A549 (cell line): ENCODE measurements around the gene AMIGO2. TPM values are rescaled to one million over a fixed set of nuclear protein-coding genes. Genes with fewer than 3 reads are reported as not detected.
A peak's percentile ranks its signal among the peaks of the same experiment; 100 is the strongest.

Experiments
- ATAC-seq, 2 experiments: fragments of 200-7000 bp in 1 of 2; fragments of >200 bp in 1 of 2; cut with Nextera tagmentation in 1 of 2; cut with Tn5 transposase in 1 of 2; 3 replicates each; pipeline versions ENCODE4 v1.8.0 to v1.9.1; 2018 to 2020; ENCODE audit warnings: mild to moderate bottlenecking in 1 of 2, moderate library complexity in 1 of 2
- CTCF ChIA-PET: fragments of 300-600 bp; sonication (Branson Sonifier 250); formaldehyde crosslinking; extraction: SDS; loops from one replicate; lab custom pipeline; 2021; ENCODE audit warnings: antibody characterized with exemption, inconsistent platforms; lab: Yijun Ruan, JAX
- POLR2A ChIA-PET: fragments of 350-600 bp; formaldehyde crosslinking; extraction: SDS; loops from one replicate; lab custom pipeline; 2021; ENCODE audit warnings: antibody characterized with exemption, inconsistent platforms; lab: Yijun Ruan, JAX
- DNase-seq, 2 experiments: peaks; one replicate each; pipeline versions ENCODE4 v3.0.0 to v3.0.0-alpha.2; 2011 to 2016; ENCODE audit warnings: low read depth in 1 of 2, low spot score in 1 of 2
- FAIRE-seq: peaks from 2 replicates; lab custom pipeline; 2011; peaks lifted over from hg19 to GRCh38; lab: Jason Lieb, UNC
- H3K27ac ChIP-seq, 2 experiments: fragments of >200 bp; sonication (Bioruptor Twin); formaldehyde crosslinking; 3 replicates each; pipeline ENCODE4 v1.5.1; 2016 to 2017
- H3K4me1 ChIP-seq: fragments of >200 bp; sonication (Bioruptor Twin); formaldehyde crosslinking; 3 replicates; pipeline ENCODE4 v1.6.1; 2016
- H3K4me2 ChIP-seq: fragments of >200 bp; sonication (Bioruptor Twin); formaldehyde crosslinking; 3 replicates; pipeline ENCODE4 v1.6.1; 2016
- H3K4me3 ChIP-seq: fragments of >200 bp; sonication (Bioruptor Twin); formaldehyde crosslinking; 3 replicates; pipeline ENCODE4 v1.5.1; 2016
- H3K9me3 ChIP-seq: fragments of >200 bp; sonication (Bioruptor Twin); formaldehyde crosslinking; 3 replicates; pipeline ENCODE4 v1.6.1; 2016
- ATOH8 ChIP-seq: fragments of 250-450 bp; sonication (Bioruptor Pico); IDR thresholded peaks from 2 replicates; pipeline ENCODE4 v1.5.0; 2020; ENCODE audit warnings: low read depth, mild to moderate bottlenecking, moderate library complexity
- BHLHE40 ChIP-seq: IDR thresholded peaks from 2 replicates; pipeline ENCODE4 v1.6.1; 2012; ENCODE audit warnings: low read depth, low read length, inconsistent platforms
- CEBPB ChIP-seq, 2 experiments: fragments of >200 bp in 1 of 2; sonication (Bioruptor Twin) in 1 of 2; formaldehyde crosslinking in 1 of 2; IDR thresholded peaks; 2 replicates each; pipeline ENCODE4 v1.6.1; 2012 to 2016
- E2F6 ChIP-seq: IDR thresholded peaks from 2 replicates; pipeline ENCODE4 v1.6.1; 2012; ENCODE audit warnings: low read depth, borderline replicate concordance
- EHF ChIP-seq: fragments of 250-450 bp; sonication (Bioruptor Pico); IDR thresholded peaks from 2 replicates; pipeline ENCODE4 v1.5.0; 2020; ENCODE audit warnings: mild to moderate bottlenecking
- EP300 ChIP-seq, 2 experiments: fragments of >200 bp; sonication (Bioruptor Twin); formaldehyde crosslinking; IDR thresholded peaks; 2 replicates in 1 of 2; 3 replicates in 1 of 2; pipeline ENCODE4 v1.6.1; 2016 to 2017
- FOSL2 ChIP-seq, 2 experiments: fragments of 450-650 bp in 1 of 2; fragments of >200 bp in 1 of 2; sonication (Bioruptor Twin) in 1 of 2; formaldehyde crosslinking; IDR thresholded peaks; 2 replicates each; pipeline versions ENCODE4 v1.5.0 to v1.6.1; 2016 to 2020; ENCODE audit warnings: mild to moderate bottlenecking in 1 of 2, moderate library complexity in 1 of 2
- FOXS1 ChIP-seq: fragments of 250-450 bp; sonication (Bioruptor Pico); IDR thresholded peaks from 2 replicates; pipeline ENCODE4 v1.5.0; 2020; ENCODE audit warnings: mild to moderate bottlenecking, moderate library complexity
- GATA3 ChIP-seq: IDR thresholded peaks from 2 replicates; pipeline ENCODE4 v1.6.1; 2012; ENCODE audit warnings: borderline replicate concordance
- JUN ChIP-seq, 2 experiments: fragments of >200 bp; sonication (Bioruptor Twin); formaldehyde crosslinking; IDR thresholded peaks; 2 replicates in 1 of 2; 3 replicates in 1 of 2; pipeline ENCODE4 v1.6.1; 2016 to 2017
- JUNB ChIP-seq: fragments of >200 bp; sonication (Bioruptor Twin); formaldehyde crosslinking; IDR thresholded peaks from 2 replicates; pipeline ENCODE4 v1.6.1; 2016
- NFE2L2 ChIP-seq: fragments of 150-350 bp; conservative IDR thresholded peaks from 2 replicates; pipeline ENCODE4 v1.6.1; 2014; ENCODE audit warnings: low read length
- NPAS2 ChIP-seq: fragments of 250-450 bp; sonication (Bioruptor Pico); IDR thresholded peaks from 2 replicates; pipeline ENCODE4 v1.8.0; 2022; ENCODE audit warnings: mild to moderate bottlenecking, moderate library complexity, borderline replicate concordance
- POLR2A ChIP-seq: IDR thresholded peaks from 2 replicates; pipeline ENCODE4 v1.6.1; 2012; ENCODE audit warnings: mild to moderate bottlenecking, low read length
- RAD21 ChIP-seq, 2 experiments: fragments of >200 bp in 1 of 2; sonication (Bioruptor Twin) in 1 of 2; formaldehyde crosslinking in 1 of 2; IDR thresholded peaks in 1 of 2; conservative IDR thresholded peaks in 1 of 2; 2 replicates in 1 of 2; 3 replicates in 1 of 2; pipeline ENCODE4 v1.6.1; 2012 to 2018; ENCODE audit warnings: inconsistent platforms in 1 of 2
- REST ChIP-seq: fragments of 200-600 bp; sonication (generic); IDR thresholded peaks from 2 replicates; pipeline ENCODE4 v1.6.1; 2016; ENCODE audit warnings: antibody characterized with exemption, mild to moderate bottlenecking, moderate library complexity
- TP53 ChIP-seq: fragments of 250-450 bp; sonication (Bioruptor Pico); IDR thresholded peaks from 2 replicates; pipeline ENCODE4 v1.5.0; 2021; ENCODE audit warnings: mild to moderate bottlenecking, moderate library complexity
- USF2 ChIP-seq: fragments of 450-650 bp; IDR thresholded peaks from 2 replicates; pipeline ENCODE4 v1.6.1; 2014; ENCODE audit warnings: antibody characterized with exemption
- ZC3H11A ChIP-seq: fragments of 450-650 bp; IDR thresholded peaks from 2 replicates; pipeline ENCODE4 v1.6.1; 2014; ENCODE audit warnings: antibody characterized with exemption, mild to moderate bottlenecking
- ZNF302 ChIP-seq: fragments of 250-450 bp; sonication (Bioruptor Pico); IDR thresholded peaks from 2 replicates; pipeline ENCODE4 v1.9.0; 2021; ENCODE audit warnings: inconsistent platforms, mild to moderate bottlenecking, moderate library complexity
- ZSCAN20 ChIP-seq: fragments of 250-450 bp; sonication (Bioruptor Pico); IDR thresholded peaks from 2 replicates; pipeline ENCODE4 v1.8.0; 2022; ENCODE audit warnings: mild to moderate bottlenecking, moderate library complexity
- WGBS: methylation state at CpG from one replicate; pipeline ENCODE4 v1.1.6; 2017; ENCODE audit errors: missing lambda C conversion rate; 5-methylcytosine and 5-hydroxymethylcytosine counted together
- polyA plus RNA-seq, 4 experiments: library from polyadenylated mRNA; depleted of rRNA in 3 of 4; stranded (reverse); fragments of >200 nt; fragmentation: RNase III in 1 of 4; extraction: RNeasy Plus Mini Kit Qiagen cat#74134 plus additional on column Dnase treatment in 1 of 4; gene quantifications; 2 replicates in 3 of 4; 3 replicates in 1 of 4; pipeline ENCODE4 v1.2.3, GENCODE V29; 2011 to 2017
- TF ChIP-seq, protein P1 (sequence below): fragments of >200 bp; sonication (Bioruptor Twin); formaldehyde crosslinking; IDR thresholded peaks from 3 replicates; pipeline ENCODE4 v1.6.1; 2016
- TF ChIP-seq, protein P2 (sequence below): IDR thresholded peaks from 2 replicates; pipeline ENCODE4 v1.6.1; 2012
- TF ChIP-seq, protein P3 (sequence below): fragments of 150-350 bp; IDR thresholded peaks from 2 replicates; pipeline ENCODE4 v1.6.1; 2014; ENCODE audit warnings: low read depth, mild to moderate bottlenecking, low read length

Gene AMIGO2
- polyA plus RNA-seq, 2 of the 4 experiments (the other 2 are of a cell fraction): 288 to 636 TPM

DNA sequence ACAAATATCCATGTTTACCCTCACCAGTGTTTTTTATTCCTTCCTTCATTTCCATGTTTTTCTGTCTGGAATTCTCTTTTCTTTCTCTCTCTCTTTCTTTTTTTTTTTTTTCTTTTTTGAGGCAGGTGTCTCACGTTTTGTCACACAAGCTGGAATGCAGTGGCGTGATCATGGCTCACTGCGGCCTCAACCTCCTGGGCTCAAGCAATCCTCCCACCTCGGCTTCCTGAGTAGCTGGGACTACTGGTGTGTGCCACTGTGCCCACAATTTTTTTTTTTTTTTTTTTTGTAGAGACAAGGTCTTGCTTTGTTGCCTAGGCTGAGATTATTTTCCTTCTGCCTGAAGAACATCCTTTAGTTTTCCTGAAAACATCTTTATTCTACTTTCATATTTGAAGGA, 15.0 kb upstream of the AMIGO2 start:
- peak overlapping the region; percentile 15; the same call in 1 of the 3 replicates for H3K4me3 ChIP-seq
- FAIRE-seq: no peak
- ATAC-seq: peak in 1 of 2 experiments; percentile 60; a peak in 3 of 6 replicates
- peak in 1 of 2 experiments; percentile 89 for DNase-seq
- ChIA-PET POLR2A (interaction anchor here (0.8 to 4.6 kb wide), 14 partner anchors 9 to 303 kb away, joined by 3 to 59 read pairs (median 12); partner anchors contain the start of genes AMIGO2 and PCED1B), CTCF (interaction anchor here (1.0 to 2.3 kb wide), 7 partner anchors 12 to 302 kb away, joined by 3 to 17 read pairs (median 7); partner anchors contain the start of genes AMIGO2 and PCED1B)
- peaks cover 72% of the 10 kb centered on the region for H3K4me1 ChIP-seq
- peak overlapping the region; percentile 70 for H3K4me2 ChIP-seq
- H3K27ac ChIP-seq: peak overlapping the region; percentile 91
- TF ChIP-seq POLR2A: no peak
- TF ChIP-seq, protein P1, sequence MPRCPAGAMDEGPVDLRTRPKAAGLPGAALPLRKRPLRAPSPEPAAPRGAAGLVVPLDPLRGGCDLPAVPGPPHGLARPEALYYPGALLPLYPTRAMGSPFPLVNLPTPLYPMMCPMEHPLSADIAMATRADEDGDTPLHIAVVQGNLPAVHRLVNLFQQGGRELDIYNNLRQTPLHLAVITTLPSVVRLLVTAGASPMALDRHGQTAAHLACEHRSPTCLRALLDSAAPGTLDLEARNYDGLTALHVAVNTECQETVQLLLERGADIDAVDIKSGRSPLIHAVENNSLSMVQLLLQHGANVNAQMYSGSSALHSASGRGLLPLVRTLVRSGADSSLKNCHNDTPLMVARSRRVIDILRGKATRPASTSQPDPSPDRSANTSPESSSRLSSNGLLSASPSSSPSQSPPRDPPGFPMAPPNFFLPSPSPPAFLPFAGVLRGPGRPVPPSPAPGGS: no peak
- no peak for TF ChIP-seq REST
- no peak for TF ChIP-seq NFE2L2
- peak; percentile 13; the same call in 1 of the 2 replicates for TF ChIP-seq FOSL2 (IDR thresholded peaks at IDR 0.05)
- peak; percentile 78 for TF ChIP-seq FOSL2 (CRISPR knock-in tag; IDR thresholded peaks at IDR 0.05)
- TF ChIP-seq TP53 (CRISPR knock-in tag): no peak
- TF ChIP-seq, protein P2, sequence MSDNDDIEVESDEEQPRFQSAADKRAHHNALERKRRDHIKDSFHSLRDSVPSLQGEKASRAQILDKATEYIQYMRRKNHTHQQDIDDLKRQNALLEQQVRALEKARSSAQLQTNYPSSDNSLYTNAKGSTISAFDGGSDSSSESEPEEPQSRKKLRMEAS: peak; percentile 53
- TF ChIP-seq, protein P3, sequence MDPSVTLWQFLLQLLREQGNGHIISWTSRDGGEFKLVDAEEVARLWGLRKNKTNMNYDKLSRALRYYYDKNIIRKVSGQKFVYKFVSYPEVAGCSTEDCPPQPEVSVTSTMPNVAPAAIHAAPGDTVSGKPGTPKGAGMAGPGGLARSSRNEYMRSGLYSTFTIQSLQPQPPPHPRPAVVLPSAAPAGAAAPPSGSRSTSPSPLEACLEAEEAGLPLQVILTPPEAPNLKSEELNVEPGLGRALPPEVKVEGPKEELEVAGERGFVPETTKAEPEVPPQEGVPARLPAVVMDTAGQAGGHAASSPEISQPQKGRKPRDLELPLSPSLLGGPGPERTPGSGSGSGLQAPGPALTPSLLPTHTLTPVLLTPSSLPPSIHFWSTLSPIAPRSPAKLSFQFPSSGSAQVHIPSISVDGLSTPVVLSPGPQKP: no peak
- TF ChIP-seq E2F6: no peak
- TF ChIP-seq EHF (CRISPR knock-in tag): peak; percentile 82
- TF ChIP-seq RAD21 (conservative IDR thresholded peaks at IDR 0.05 in 1 of 2, IDR thresholded peaks at IDR 0.05 in 1 of 2): peak in 1 of 2 experiments; percentile 24; a peak in 1 of 5 replicates
- peak; percentile 26 to 65; a peak in 2 of 5 replicates for TF ChIP-seq JUN (IDR thresholded peaks at IDR 0.05)
- TF ChIP-seq ZNF302: 0 out of 2 replicates have a peak, but pooled peaks have one; percentile 44
- TF ChIP-seq ZC3H11A: no peak
- no peak for TF ChIP-seq USF2
- 0 out of 2 replicates have a peak, but pooled peaks have one; percentile 14 for TF ChIP-seq BHLHE40
- peak; percentile 77 for TF ChIP-seq GATA3
- no peak for TF ChIP-seq NPAS2 (CRISPR knock-in tag)
- peak in 1 of 2 experiments; percentile 16; a peak in 1 of 4 replicates for TF ChIP-seq CEBPB (IDR thresholded peaks at IDR 0.05)
- TF ChIP-seq ZSCAN20 (CRISPR knock-in tag): no peak
- peak; percentile 49; the same call in 1 of the 2 replicates for TF ChIP-seq FOXS1 (CRISPR knock-in tag)
- peak; percentile 44; the same call in 1 of the 2 replicates for TF ChIP-seq JUNB
- 0 out of 2 replicates have a peak, but pooled peaks have one; percentile 51 for TF ChIP-seq ATOH8 (CRISPR knock-in tag)
- peak; percentile 64 to 69; a peak in 2 of 5 replicates for TF ChIP-seq EP300 (IDR thresholded peaks at IDR 0.05)
- peaks cover 22% of the 10 kb centered on the region for H3K9me3 ChIP-seq
- WGBS: 0% methylated on average over 4 of the region's 4 CpGs
